Endothelial cell (in vitro differentiated cells): Measurements from ENCODE around the gene MICU2. TPM values are rescaled to one million over a fixed set of nuclear protein-coding genes. Genes with fewer than 3 reads are reported as not detected.

Experiments used
- DNase-seq: peaks from one replicate; pipeline ENCODE4 v3.0.0; 2021; ENCODE audit warnings: low spot score
- H3K27ac Mint-ChIP-seq: one replicate; pipeline ENCODE4 v1.8.0; 2021; ENCODE audit warnings: mixed read lengths, inconsistent platforms; ENCODE audit not compliant: unreplicated experiment
- H3K27me3 Mint-ChIP-seq: one replicate; pipeline ENCODE4 v1.8.0; 2021; ENCODE audit warnings: mild to moderate bottlenecking, moderate library complexity, mixed read lengths, inconsistent platforms; ENCODE audit not compliant: unreplicated experiment
- H3K36me3 Mint-ChIP-seq: one replicate; pipeline ENCODE4 v1.8.0; 2021; ENCODE audit warnings: mild to moderate bottlenecking, low read depth, mixed read lengths, inconsistent platforms; ENCODE audit not compliant: unreplicated experiment
- H3K4me1 Mint-ChIP-seq: one replicate; pipeline ENCODE4 v1.8.0; 2021; ENCODE audit warnings: mild to moderate bottlenecking, mixed read lengths, inconsistent platforms; ENCODE audit not compliant: unreplicated experiment
- H3K4me3 Mint-ChIP-seq: one replicate; pipeline ENCODE4 v1.8.0; 2021; ENCODE audit warnings: mild to moderate bottlenecking, mixed read lengths, inconsistent platforms; ENCODE audit not compliant: unreplicated experiment
- H3K9me3 Mint-ChIP-seq: one replicate; pipeline ENCODE4 v1.8.0; 2021; ENCODE audit warnings: mixed read lengths, inconsistent platforms; ENCODE audit not compliant: unreplicated experiment
- total RNA-seq: library from RNA; stranded (reverse); fragmentation: NEBNext Ultra II Directional; extraction: Animal tissue kit (Norgen Biotek cat#: 25700); gene quantifications from one replicate; pipeline ENCODE4 v1.2.1, GENCODE V29; 2021; ENCODE audit not compliant: unreplicated experiment
- TF ChIP-seq, protein P1 (sequence below): fragments of 200-600 bp; sonication (generic); IDR thresholded peaks from one replicate; pipeline ENCODE4 v1.5.0; 2021; ENCODE audit warnings: antibody characterized with exemption; ENCODE audit not compliant: unreplicated experiment

Gene MICU2
- total RNA-seq, 1 donor from 2014 or later: 22.3 TPM

DNA sequence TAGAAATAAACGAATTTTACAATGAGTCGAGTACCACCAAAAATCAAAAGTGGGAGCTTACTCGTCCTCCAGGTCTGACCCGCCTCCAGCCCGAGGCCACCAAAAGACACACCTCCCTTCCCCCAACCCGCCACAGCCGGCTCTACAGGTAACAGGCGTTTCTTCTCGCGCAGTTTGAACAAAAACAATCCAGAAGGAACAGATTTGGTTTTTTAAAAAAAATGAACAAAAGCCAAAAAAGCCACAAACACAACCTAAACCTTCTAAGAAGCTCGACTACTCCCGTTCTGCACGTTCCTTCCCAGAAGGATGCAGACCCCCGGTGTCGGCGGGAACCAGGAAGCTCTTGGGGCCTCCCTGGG is 145.5 kb downstream of the MICU2 start:
- H3K4me1 Mint-ChIP-seq: peaks cover 14% of the 10 kb centered on the region
- peak overlapping the region; percentile 97 for H3K4me3 Mint-ChIP-seq
- H3K9me3 Mint-ChIP-seq: no peaks in the 10 kb centered on the region
- peak; percentile 28 for DNase-seq
- H3K27ac Mint-ChIP-seq: peak overlapping the region; percentile 91
- H3K36me3 Mint-ChIP-seq: peaks cover 12% of the 10 kb centered on the region
- peaks cover 5% of the 10 kb centered on the region for H3K27me3 Mint-ChIP-seq
- TF ChIP-seq, protein P1, sequence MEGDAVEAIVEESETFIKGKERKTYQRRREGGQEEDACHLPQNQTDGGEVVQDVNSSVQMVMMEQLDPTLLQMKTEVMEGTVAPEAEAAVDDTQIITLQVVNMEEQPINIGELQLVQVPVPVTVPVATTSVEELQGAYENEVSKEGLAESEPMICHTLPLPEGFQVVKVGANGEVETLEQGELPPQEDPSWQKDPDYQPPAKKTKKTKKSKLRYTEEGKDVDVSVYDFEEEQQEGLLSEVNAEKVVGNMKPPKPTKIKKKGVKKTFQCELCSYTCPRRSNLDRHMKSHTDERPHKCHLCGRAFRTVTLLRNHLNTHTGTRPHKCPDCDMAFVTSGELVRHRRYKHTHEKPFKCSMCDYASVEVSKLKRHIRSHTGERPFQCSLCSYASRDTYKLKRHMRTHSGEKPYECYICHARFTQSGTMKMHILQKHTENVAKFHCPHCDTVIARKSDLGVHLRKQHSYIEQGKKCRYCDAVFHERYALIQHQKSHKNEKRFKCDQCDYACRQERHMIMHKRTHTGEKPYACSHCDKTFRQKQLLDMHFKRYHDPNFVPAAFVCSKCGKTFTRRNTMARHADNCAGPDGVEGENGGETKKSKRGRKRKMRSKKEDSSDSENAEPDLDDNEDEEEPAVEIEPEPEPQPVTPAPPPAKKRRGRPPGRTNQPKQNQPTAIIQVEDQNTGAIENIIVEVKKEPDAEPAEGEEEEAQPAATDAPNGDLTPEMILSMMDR: no peak

DNA sequence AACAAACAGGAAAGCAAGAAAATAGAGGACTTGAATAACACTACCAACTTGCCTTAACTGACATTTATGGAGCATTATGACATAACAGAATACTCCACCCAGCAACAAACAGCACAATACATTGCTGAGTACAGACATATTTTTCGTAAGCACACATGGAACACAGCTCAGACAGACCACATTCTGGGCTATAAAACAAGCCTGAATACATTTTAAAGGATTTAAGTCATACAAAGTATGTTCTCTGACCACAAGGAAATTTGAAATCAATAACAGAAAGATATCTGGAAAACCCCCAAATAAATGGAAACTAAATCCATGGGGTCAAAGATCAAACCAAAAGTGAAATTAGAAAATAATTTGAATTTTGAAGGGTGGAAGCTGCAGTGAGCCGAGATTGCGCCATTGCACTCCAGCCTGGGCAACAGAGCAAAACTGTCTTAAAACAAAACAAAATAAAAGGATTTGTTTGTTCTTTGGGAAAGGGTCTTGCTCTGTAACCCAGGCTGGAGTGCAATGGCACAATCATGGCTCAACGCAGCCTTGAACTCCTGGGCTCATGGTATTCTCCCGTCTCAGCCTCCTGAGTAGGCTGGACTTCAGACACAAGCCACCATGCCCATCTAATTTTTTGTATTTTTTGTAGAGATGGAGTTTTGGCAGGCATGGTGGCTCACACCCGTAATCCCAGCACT is 150.4 kb downstream of the MICU2 start:
- no peak for DNase-seq
- Mint-ChIP-seq H3K4me3 (no peak overlapping the region), H3K9me3 (no peaks in the 10 kb centered on the region), H3K27me3 (no peaks in the 10 kb centered on the region), H3K4me1 (peaks cover 14% of the 10 kb centered on the region), H3K27ac (no peak overlapping the region), H3K36me3 (peaks cover 23% of the 10 kb centered on the region)
- TF ChIP-seq, protein P1: no peak

DNA sequence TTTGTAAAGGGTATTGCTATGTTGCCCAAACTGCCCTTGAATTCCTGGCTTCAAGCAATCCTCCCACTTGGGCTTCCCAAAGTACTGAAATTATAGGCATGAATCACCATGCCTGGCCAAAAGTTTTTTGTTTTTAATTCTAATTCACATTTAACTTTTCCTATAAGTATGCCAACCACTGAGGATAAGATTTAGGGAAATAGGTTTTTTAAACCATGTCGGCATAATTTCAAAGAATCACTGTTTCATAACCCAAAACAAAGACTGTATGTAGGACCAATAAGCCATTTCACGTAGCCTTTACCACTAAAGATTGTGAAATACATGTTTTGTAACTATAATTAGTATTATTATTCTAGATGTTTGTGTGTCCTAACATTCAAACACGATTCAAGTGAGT is 153.0 kb downstream of the MICU2 start:
- H3K36me3 Mint-ChIP-seq: peaks cover 27% of the 10 kb centered on the region
- peaks cover 12% of the 10 kb centered on the region for H3K4me1 Mint-ChIP-seq
- no peak overlapping the region for H3K27ac Mint-ChIP-seq
- H3K4me3 Mint-ChIP-seq: no peak overlapping the region
- no peaks in the 10 kb centered on the region for H3K27me3 Mint-ChIP-seq
- no peaks in the 10 kb centered on the region for H3K9me3 Mint-ChIP-seq
- DNase-seq: no peak
- TF ChIP-seq, protein P1: no peak

DNA sequence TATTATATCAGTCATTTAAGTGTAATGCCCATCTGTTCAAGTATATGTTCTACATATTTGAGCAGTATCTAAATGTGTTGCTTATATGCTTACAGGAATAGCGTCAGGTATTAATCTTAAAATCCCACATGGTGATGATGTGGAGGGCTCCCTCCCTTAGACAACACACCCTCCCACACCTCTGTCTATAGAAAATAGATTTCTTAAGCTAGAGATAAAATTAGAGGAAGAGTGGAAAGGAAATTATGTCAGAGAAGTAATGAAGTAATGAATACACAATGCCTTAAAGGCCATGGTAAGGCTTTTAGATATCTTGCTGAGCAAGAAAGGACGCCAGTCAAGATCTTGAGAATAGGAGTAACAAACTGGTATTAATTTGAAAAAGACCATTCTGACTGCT is 157.3 kb downstream of the MICU2 start:
- DNase-seq: no peak
- H3K27ac Mint-ChIP-seq: peak overlapping the region; percentile 52
- TF ChIP-seq, protein P1: no peak
- no peaks in the 10 kb centered on the region for H3K9me3 Mint-ChIP-seq
- peaks cover 17% of the 10 kb centered on the region for H3K4me1 Mint-ChIP-seq
- peak overlapping the region; percentile 63 for H3K4me3 Mint-ChIP-seq
- peaks cover 10% of the 10 kb centered on the region for H3K36me3 Mint-ChIP-seq
- no peaks in the 10 kb centered on the region for H3K27me3 Mint-ChIP-seq

DNA sequence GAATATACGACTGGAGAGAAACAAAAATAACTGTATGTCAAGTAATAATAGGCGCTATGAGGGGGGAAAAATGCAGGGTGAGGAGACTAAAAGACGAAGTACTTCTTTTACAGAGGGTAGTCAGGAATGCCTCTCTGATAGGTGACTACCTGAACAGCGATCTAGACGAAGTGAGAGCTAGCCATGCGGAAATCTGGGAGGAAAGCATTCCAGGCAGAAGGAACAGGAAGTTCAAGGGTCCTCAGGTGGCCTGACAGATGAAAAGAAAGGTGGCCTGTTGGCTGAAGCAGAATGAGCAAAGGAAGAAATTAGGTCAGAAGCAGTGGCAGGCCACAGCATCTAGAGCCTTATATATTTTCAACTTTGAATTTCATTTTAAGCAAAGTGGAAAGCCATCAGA is 158.2 kb downstream of the MICU2 start:
- peak; percentile 19 for DNase-seq
- Mint-ChIP-seq H3K4me3 (peak overlapping the region; percentile 54), H3K9me3 (no peaks in the 10 kb centered on the region), H3K4me1 (peaks cover 17% of the 10 kb centered on the region), H3K27ac (peak overlapping the region; percentile 79), H3K27me3 (no peaks in the 10 kb centered on the region), H3K36me3 (peaks cover 10% of the 10 kb centered on the region)
- TF ChIP-seq, protein P1: no peak
